ENCODE measurements around the gene RMC1. TPM values are rescaled to one million over a fixed set of nuclear protein-coding genes. Genes with fewer than 3 reads are reported as not detected.
"Not testable (repeated sequence)": the region's sequence is repeated elsewhere in the genome, so short reads cannot be mapped to it uniquely, and the experiment has no call there.

The RMC1 gene
- total and polyA plus RNA-seq, 11 donors: 12.2 to 27.8 (median 17.5) TPM

- 2 to 6% (median 4%) methylated on average over 21 of the region's 21 CpGs for WGBS, 4 donors
- H3K4me1 ChIP-seq: peaks cover 0 to 36% (median 23%) of the 10 kb centered on the region in 12 donors
- intact Hi-C loops (cut with DNase I): loop anchor here in 8 of 10 donors (1.0 to 10.0 kb wide), 8 partner anchors 51 to 369 kb away; partner anchors contain the start of genes NPC1 (in 5 of the 8), RIOK3 (in 3 of the 8) and CABLES1 (in 1 of the 8)
Observed at GRCh38 chr18:23503963-23504344, 643 bp downstream of the RMC1 start.

GRCh38 chr18:23504720-23505119 is 1.4 kb downstream of the RMC1 start:
- TF ChIP-seq CTCF (IDR thresholded peaks at IDR 0.05) (no peak), POLR2A (IDR thresholded peaks at IDR 0.05) (no peak)
- ATAC-seq (no peak), DNase-seq (no peak)
- H3K27me3 ChIP-seq: no peaks in the 10 kb centered on the region
- H3K36me3 ChIP-seq: peaks cover 0 to 37% (median 29%) of the 10 kb centered on the region in 9 donors
- H3K4me3 ChIP-seq: peak overlapping the region in 8 of 12 donors; percentile 83 to 99 (median 98)
- WGBS, 4 donors: 79 to 89% (median 83%) methylated on average over 3 of the region's 3 CpGs
- intact Hi-C loops (cut with DNase I): loop anchor here in 8 of 10 donors (5.0 to 10.0 kb wide), 5 partner anchors 52 to 370 kb away; partner anchors contain the start of genes NPC1 (in 3 of the 8), RIOK3 (in 2 of the 8) and CABLES1 (in 1 of the 8)
- no peaks in the 10 kb centered on the region for H3K9me3 ChIP-seq
- no peak overlapping the region for H3K27ac ChIP-seq
- peaks cover 0 to 29% (median 23%) of the 10 kb centered on the region in 12 donors for H3K4me1 ChIP-seq

More at GRCh38 chr18:23503963-23504344, 643 bp downstream of the RMC1 start:
- no peak for ATAC-seq
- no peaks in the 10 kb centered on the region for H3K9me3 ChIP-seq
- peaks cover 0 to 29% (median 22%) of the 10 kb centered on the region in 9 donors for H3K36me3 ChIP-seq
- H3K27ac ChIP-seq: peak overlapping the region in 10 of 12 donors; percentile 85 to 96 (median 90)
- DNase-seq: no peak
- TF ChIP-seq CTCF (IDR thresholded peaks at IDR 0.05): no peak
- TF ChIP-seq POLR2A (IDR thresholded peaks at IDR 0.05): no peak
- H3K4me3 ChIP-seq: peak overlapping the region; percentile 81 to 100 (median 98)
- no peaks in the 10 kb centered on the region for H3K27me3 ChIP-seq

DNA sequence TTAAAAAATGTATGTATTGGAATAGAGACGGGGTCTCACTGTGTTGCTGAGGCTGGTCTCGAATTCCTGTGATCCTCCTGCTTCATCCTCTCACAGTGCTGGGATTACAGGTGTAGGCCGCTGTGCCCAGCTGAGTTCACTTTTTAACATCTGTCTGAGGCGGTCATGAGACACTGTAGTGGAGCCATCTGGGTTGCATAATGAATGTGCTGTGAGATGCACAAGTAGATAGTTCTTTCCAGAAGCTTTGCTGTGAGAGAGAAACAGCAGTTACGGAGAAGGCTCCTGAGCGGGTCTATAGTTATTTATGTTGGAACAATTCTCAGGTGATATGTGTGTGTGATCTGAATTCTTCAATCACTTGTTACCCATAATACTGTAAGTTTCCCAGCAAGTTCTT is 3.1 kb downstream of the RMC1 start:
- peaks cover 0 to 28% (median 23%) of the 10 kb centered on the region in 12 donors for H3K4me1 ChIP-seq
- ATAC-seq (no peak), DNase-seq (no peak)
- no peaks in the 10 kb centered on the region for H3K27me3 ChIP-seq
- no peaks in the 10 kb centered on the region for H3K9me3 ChIP-seq
- no peak overlapping the region for H3K27ac ChIP-seq
- intact Hi-C loops (cut with DNase I): loop anchor here in 2 of 10 donors (10.0 kb wide), 2 partner anchors 198 to 372 kb away; partner anchors contain the start of gene CABLES1 (in 1 of the 2)
- no peak overlapping the region for H3K4me3 ChIP-seq
- 86 to 96% (median 92%) methylated on average over 6 of the region's 6 CpGs for WGBS, 4 donors
- no peak for TF ChIP-seq POLR2A (IDR thresholded peaks at IDR 0.05)
- no peak for TF ChIP-seq CTCF (IDR thresholded peaks at IDR 0.05)
- peaks cover 0 to 54% (median 46%) of the 10 kb centered on the region in 9 donors for H3K36me3 ChIP-seq

DNA sequence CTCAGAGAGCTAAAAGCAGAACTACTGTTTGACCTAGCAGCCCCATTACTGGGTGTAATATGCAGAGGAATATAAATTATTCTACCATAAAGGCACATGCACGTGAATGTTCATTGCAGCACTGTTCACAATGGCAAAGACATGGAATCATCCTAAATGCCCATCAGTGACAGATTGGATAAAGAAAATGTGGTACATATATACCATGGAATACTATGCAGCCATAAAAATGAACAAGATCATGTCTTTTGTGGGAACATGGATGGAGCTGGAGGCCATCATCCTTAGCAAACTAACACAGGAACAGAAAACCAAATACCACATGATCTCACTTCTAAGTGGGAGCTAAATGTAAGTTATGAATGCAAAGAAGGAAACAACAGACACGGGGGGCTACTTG is 7.6 kb downstream of the RMC1 start:
- not testable (repeated sequence) for H3K27ac ChIP-seq, H3K4me3 ChIP-seq, H3K27me3 ChIP-seq, H3K9me3 ChIP-seq, DNase-seq, ATAC-seq
- peaks cover 0 to 17% (median 0%) of the 10 kb centered on the region in 12 donors for H3K4me1 ChIP-seq
- peaks cover 0 to 96% (median 63%) of the 10 kb centered on the region in 9 donors for H3K36me3 ChIP-seq
- intact Hi-C loops (cut with DNase I): loop anchor here in 5 of 10 donors (10.0 kb wide), 3 partner anchors 194 to 304 kb away; no protein-coding TSS in a partner anchor
- 96 to 99% (median 98%) methylated on average over 2 of the region's 2 CpGs for WGBS, 4 donors

GRCh38 chr18:23512216-23512615 is 8.9 kb downstream of the RMC1 start:
- H3K4me1 ChIP-seq: peaks cover 0 to 17% (median 0%) of the 10 kb centered on the region in 12 donors
- DNase-seq, H3K27me3 ChIP-seq, H3K9me3 ChIP-seq, H3K4me3 ChIP-seq, ATAC-seq: not testable (repeated sequence)
- WGBS, 4 donors: 88 to 90% (median 89%) methylated on average over 7 of the region's 7 CpGs
- H3K27ac ChIP-seq: peak overlapping the region in 1 of 12 donors; percentile 77
- H3K36me3 ChIP-seq: peaks cover 0 to 96% (median 62%) of the 10 kb centered on the region in 9 donors
- intact Hi-C loops (cut with DNase I): loop anchor here in 5 of 10 donors (10.0 kb wide), 3 partner anchors 193 to 303 kb away; no protein-coding TSS in a partner anchor

Data from heart left ventricle (tissue), 16 donors.